ENCODE measurements around the gene EPS8L1. TPM values are rescaled to one million over a fixed set of nuclear protein-coding genes. Genes with fewer than 3 reads are reported as not detected.

Gene EPS8L1
- total RNA-seq, 4 donors from 2014 or later, result 28.7 to 115 (median 49.1) TPM

DNA sequence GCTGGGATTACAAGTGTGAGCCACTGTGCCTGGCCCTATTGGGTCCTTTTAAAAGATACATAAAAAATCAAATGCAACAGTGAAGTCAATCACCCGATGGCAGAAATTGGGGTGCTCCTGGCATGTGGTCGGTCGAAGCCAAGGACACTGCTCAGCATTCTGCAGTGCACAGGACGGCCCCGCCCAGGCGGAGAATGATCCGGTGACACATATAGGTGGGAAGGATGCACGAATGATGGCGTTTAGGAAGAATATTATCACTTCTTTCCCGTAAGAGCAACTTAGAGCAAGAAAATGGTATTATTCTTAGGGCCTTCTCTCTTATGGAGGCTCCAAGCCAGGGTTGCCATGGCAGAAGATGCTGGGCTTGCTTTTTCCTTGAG is 34.4 kb upstream of the EPS8L1 start:
- 80 to 88% methylated on average over 1 to 10 of the region's 10 CpGs for WGBS, 2 donors (ENCODE audit: low coverage in 1 of 2)
- Histone ChIP-seq H3K27me3 (no peaks in the 10 kb centered on the region), H3K27ac (no peak overlapping the region), H3K9me3 (no peaks in the 10 kb centered on the region), H3K4me3 (no peak overlapping the region), H3K4me1 (no peaks in the 10 kb centered on the region), H3K36me3 (peaks cover 0 to 23% (median 14%) of the 10 kb centered on the region in 4 donors)
- intact Hi-C loops (cut with DNase I; ENCODE audit: low total_unique reads) (no loop called here), in situ Hi-C loops (cut with MboI; ENCODE audit: low pct_ligation_motif_present in 1 of 4, low pct_unique_long_range_greater_than_20kb in 1 of 4, low sequenced_read_pairs in 3 of 4) (no loop called here)
- no peak for TF ChIP-seq CTCF (IDR thresholded peaks at IDR 0.05)
- no peak for TF ChIP-seq EP300 (IDR thresholded peaks at IDR 0.05; ENCODE audit: low read depth)
- no peak for TF ChIP-seq POLR2A (IDR thresholded peaks at IDR 0.05)
- no peak for TF ChIP-seq POLR2AphosphoS5 (IDR thresholded peaks at IDR 0.05)
- no peak for DNase-seq

DNA sequence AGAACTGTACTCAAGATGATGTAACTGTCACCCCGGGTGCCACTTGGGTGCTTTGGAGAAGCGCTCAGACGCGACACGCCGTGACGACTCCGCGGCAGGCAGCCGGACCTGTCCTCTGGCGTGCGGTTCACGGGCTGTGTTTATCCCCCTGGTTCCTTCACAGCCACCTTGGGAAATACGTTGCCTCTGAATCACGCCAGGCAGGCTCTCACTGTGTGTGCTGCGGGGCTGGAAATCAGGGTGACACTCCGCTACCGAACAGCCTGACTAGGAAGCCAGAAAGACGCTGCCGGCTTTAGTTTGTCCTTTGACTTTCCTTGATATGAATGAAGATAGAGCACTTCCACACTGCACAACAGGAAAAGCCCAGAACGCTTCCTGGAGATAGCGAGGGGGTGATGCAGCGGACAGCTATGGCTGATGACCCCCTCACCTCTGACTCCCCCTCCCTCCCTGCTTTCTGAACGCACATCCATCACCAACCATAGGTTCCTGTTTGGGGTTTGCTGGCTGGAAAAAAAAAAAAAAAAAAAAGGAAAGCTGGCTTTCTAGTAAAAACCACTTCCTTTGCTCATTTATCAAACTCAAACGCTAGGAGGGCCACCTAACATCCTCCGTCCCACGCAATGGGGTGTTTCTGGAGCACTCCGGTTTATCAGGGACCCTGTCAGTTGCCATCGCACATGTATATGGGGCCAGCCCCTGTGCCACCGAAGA is 33.9 kb upstream of the EPS8L1 start:
- Histone ChIP-seq H3K36me3 (peaks cover 0 to 29% (median 17%) of the 10 kb centered on the region in 4 donors), H3K4me1 (no peaks in the 10 kb centered on the region), H3K27ac (no peak overlapping the region), H3K27me3 (no peaks in the 10 kb centered on the region), H3K9me3 (no peaks in the 10 kb centered on the region), H3K4me3 (no peak overlapping the region)
- in situ Hi-C loops (cut with MboI; ENCODE audit: low pct_ligation_motif_present in 1 of 4, low pct_unique_long_range_greater_than_20kb in 1 of 4, low sequenced_read_pairs in 3 of 4) (no loop called here), intact Hi-C loops (cut with DNase I; ENCODE audit: low total_unique reads) (no loop called here)
- no peak for DNase-seq
- WGBS, 2 donors (ENCODE audit: low coverage in 1 of 2), result 73 to 81% methylated on average over 10 to 30 of the region's 30 CpGs
- TF ChIP-seq POLR2AphosphoS5 (IDR thresholded peaks at IDR 0.05) (no peak), CTCF (IDR thresholded peaks at IDR 0.05) (no peak), POLR2A (IDR thresholded peaks at IDR 0.05) (no peak), EP300 (IDR thresholded peaks at IDR 0.05; ENCODE audit: low read depth) (no peak)

- intact Hi-C loops (cut with DNase I; ENCODE audit: low total_unique reads) (no loop called here), in situ Hi-C loops (cut with MboI; ENCODE audit: low pct_ligation_motif_present in 1 of 4, low pct_unique_long_range_greater_than_20kb in 1 of 4, low sequenced_read_pairs in 3 of 4) (no loop called here)
- WGBS, 2 donors (ENCODE audit: low coverage in 1 of 2), result 70 to 90% methylated on average over 4 to 9 of the region's 9 CpGs
- H3K4me1 ChIP-seq, result no peaks in the 10 kb centered on the region
- H3K36me3 ChIP-seq, result peaks cover 0 to 34% (median 19%) of the 10 kb centered on the region in 4 donors
- no peak for TF ChIP-seq EP300 (IDR thresholded peaks at IDR 0.05; ENCODE audit: low read depth)
- no peak for TF ChIP-seq POLR2A (IDR thresholded peaks at IDR 0.05)
- TF ChIP-seq POLR2AphosphoS5 (IDR thresholded peaks at IDR 0.05), result no peak
- TF ChIP-seq CTCF (IDR thresholded peaks at IDR 0.05), result no peak
- no peak overlapping the region for H3K27ac ChIP-seq
- no peaks in the 10 kb centered on the region for H3K9me3 ChIP-seq
- no peak for DNase-seq
- no peak overlapping the region for H3K4me3 ChIP-seq
- H3K27me3 ChIP-seq, result no peaks in the 10 kb centered on the region
These were observed 33.4 kb upstream of the EPS8L1 start for GRCh38 chr19:55042344-55042678.

DNA sequence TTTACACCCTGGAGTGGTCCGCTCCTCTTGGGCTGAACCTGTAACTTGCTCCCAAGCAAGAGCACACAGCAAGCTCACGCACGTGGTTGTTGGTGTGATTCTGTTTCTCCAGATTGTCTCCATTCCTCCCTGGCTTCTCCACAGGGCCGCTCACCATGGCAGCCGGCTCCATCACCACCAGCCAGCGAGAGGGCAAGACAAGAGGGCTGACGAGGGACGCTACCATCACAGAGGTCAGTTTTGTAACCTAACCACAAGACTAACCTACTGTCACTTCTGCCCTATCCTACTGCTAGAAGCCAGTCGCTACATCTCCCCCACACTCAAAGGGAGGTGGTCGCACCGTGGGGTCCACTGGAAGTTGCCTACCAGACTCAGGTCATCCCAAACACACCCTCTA is 33.0 kb upstream of the EPS8L1 start:
- WGBS, 2 donors (ENCODE audit: low coverage in 1 of 2), result 75 to 88% methylated on average over 2 to 11 of the region's 11 CpGs
- peaks cover 0 to 38% (median 21%) of the 10 kb centered on the region in 4 donors for H3K36me3 ChIP-seq

More for the DNA sequence above, 33.0 kb upstream of the EPS8L1 start:
- Histone ChIP-seq H3K27me3 (no peaks in the 10 kb centered on the region), H3K27ac (no peak overlapping the region), H3K4me3 (no peak overlapping the region), H3K9me3 (no peaks in the 10 kb centered on the region), H3K4me1 (no peaks in the 10 kb centered on the region)
- intact Hi-C loops (cut with DNase I; ENCODE audit: low total_unique reads) (no loop called here), in situ Hi-C loops (cut with MboI; ENCODE audit: low pct_ligation_motif_present in 1 of 4, low pct_unique_long_range_greater_than_20kb in 1 of 4, low sequenced_read_pairs in 3 of 4) (no loop called here)
- TF ChIP-seq POLR2AphosphoS5 (IDR thresholded peaks at IDR 0.05) (no peak), CTCF (IDR thresholded peaks at IDR 0.05) (no peak), POLR2A (IDR thresholded peaks at IDR 0.05) (no peak), EP300 (IDR thresholded peaks at IDR 0.05; ENCODE audit: low read depth) (no peak)
- DNase-seq, result no peak
